HG03460 (cell line): Measurements from ENCODE around the gene EXOC6.

Source experiments
- ATAC-seq: cut with Tn5 transposase; IDR thresholded peaks from one replicate; pipeline ENCODE4 v1.9.1; 2021; ENCODE audit not compliant: unreplicated experiment

Gene EXOC6

GRCh38 chr10:92848441-92849233 is at the start of gene EXOC6:
TSS of gene EXOC6 (plus strand) at chr10:92848520. CDS start at chr10:92848534, 14 bp downstream.
- peak; percentile 83 for ATAC-seq

- no peak for ATAC-seq
These were observed 48.8 kb upstream of the EXOC6 start for GRCh38 chr10:92799568-92799967.

GRCh38 chr10:92800134-92800733 is 48.1 kb upstream of the EXOC6 start:
- ATAC-seq: no peak

GRCh38 chr10:92801978-92802872 is 46.1 kb upstream of the EXOC6 start:
- ATAC-seq: no peak

GRCh38 chr10:92809840-92810239 is 38.5 kb upstream of the EXOC6 start:
- ATAC-seq: no peak

GRCh38 chr10:92810934-92811532 is 37.3 kb upstream of the EXOC6 start:
- no peak for ATAC-seq

GRCh38 chr10:92811986-92812385 is 36.3 kb upstream of the EXOC6 start:
- ATAC-seq: no peak

- no peak for ATAC-seq
These were observed 34.3 kb upstream of the EXOC6 start for GRCh38 chr10:92813979-92814378.

GRCh38 chr10:92814790-92815189 is 33.5 kb upstream of the EXOC6 start:
- ATAC-seq: no peak

GRCh38 chr10:92816091-92816531 is 32.2 kb upstream of the EXOC6 start:
- ATAC-seq: no peak

GRCh38 chr10:92822060-92822634 is 26.2 kb upstream of the EXOC6 start:
- ATAC-seq: no peak

GRCh38 chr10:92822964-92823363 is 25.4 kb upstream of the EXOC6 start:
- no peak for ATAC-seq

GRCh38 chr10:92826061-92826460 is 22.3 kb upstream of the EXOC6 start:
- ATAC-seq: no peak

- no peak for ATAC-seq
These were observed 21.8 kb upstream of the EXOC6 start for GRCh38 chr10:92826504-92826903.

- no peak for ATAC-seq
These were observed 19.1 kb upstream of the EXOC6 start for GRCh38 chr10:92829042-92829785.

GRCh38 chr10:92829786-92830377 is 18.4 kb upstream of the EXOC6 start:
- no peak for ATAC-seq

GRCh38 chr10:92830478-92831389 is 17.6 kb upstream of the EXOC6 start:
- ATAC-seq: no peak

GRCh38 chr10:92832121-92832520 is 16.2 kb upstream of the EXOC6 start:
- no peak for ATAC-seq
